LNCAP (cell line): ENCODE measurements around the gene LEMD2.

Experiments used
- CTCF ChIP-seq: fragments of 450-650 bp; IDR thresholded peaks from 2 replicates; pipeline ENCODE4 v1.5.1; 2017; ENCODE audit warnings: mild to moderate bottlenecking

LEMD2 gene

GRCh38 chr6:33828764-33829731, 40.1 kb upstream of the LEMD2 start:
- TF ChIP-seq CTCF, result no peak

GRCh38 chr6:33828452-33828763, 39.5 kb upstream of the LEMD2 start:
- no peak for TF ChIP-seq CTCF

GRCh38 chr6:33827546-33828451, 38.9 kb upstream of the LEMD2 start:
- TF ChIP-seq CTCF, result no peak

- no peak for TF ChIP-seq CTCF
Measured at GRCh38 chr6:33826537-33826936, 37.6 kb upstream of the LEMD2 start.

- no peak for TF ChIP-seq CTCF
Measured at GRCh38 chr6:33824461-33825154, 35.7 kb upstream of the LEMD2 start.

GRCh38 chr6:33823806-33824205, 34.9 kb upstream of the LEMD2 start:
- no peak for TF ChIP-seq CTCF
